Germinal center (tissue), 1 donor: ENCODE measurements around the gene DIP2B.
"Not testable (repeated sequence)": the region's sequence is repeated elsewhere in the genome, so short reads cannot be mapped to it uniquely, and the experiment has no call there.

Experiments used
- DNase-seq: peaks from one replicate; pipeline ENCODE4 v3.0.0; 2012; ENCODE audit warnings: mixed read lengths, low spot score

Gene DIP2B

DNA sequence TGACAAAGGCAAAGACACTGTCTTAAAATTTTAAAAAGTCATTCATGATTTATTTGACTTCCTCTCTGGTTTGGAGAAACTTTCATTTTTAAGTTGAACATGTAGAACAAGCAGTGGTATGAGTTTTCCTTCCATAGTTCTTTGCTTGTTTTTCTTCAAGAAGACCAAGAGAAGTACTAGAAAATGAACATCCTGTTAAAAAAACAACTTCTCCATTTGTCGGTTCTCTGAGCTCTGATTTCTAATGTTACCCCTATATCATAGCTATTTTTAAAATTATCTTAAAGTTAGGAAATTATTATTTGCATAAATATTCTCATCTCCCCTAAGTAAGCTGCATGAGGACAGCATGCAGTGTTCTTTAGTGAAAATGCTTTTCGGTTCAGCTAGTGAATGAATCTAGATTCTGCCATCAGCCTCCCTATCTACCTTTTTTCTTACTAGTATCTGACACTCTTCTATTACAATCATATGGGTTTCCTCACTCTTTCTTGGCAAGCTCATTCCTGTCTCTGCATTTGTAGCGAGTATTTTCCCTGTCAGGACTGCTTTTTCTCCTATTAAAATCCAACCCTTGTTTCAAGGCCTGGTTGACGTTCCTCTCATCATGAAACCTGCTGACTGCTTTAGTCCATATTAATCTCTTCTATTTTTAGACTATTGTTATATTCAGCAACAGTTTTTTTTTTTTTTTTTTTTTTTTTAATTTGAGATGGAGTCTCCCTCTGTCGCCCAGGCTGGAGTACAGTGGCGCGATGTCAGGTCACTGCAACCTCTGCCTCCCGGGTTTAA, 15.8 kb downstream of the DIP2B start:
- DNase-seq = peak; percentile 38

DNA sequence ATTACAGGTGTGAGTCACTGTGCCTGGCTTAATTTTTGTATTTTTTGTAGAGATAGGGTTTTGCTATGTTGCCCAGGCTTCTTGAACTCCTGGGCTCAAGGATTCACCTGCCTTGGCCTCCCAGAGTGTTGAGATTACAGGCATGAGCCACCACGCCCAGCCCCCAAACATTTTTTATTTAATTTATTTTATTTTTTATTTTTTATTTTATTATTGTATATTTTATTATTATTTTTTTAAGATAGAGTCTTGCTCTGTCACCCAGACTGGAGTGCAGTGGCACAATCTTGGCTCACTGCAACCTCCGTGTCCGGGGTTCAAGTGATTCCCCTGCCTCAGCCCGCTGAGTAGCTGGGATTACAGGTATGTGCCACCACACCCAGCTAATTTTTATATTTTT, 17.0 kb downstream of the DIP2B start:
- DNase-seq = not testable (repeated sequence)

DNA sequence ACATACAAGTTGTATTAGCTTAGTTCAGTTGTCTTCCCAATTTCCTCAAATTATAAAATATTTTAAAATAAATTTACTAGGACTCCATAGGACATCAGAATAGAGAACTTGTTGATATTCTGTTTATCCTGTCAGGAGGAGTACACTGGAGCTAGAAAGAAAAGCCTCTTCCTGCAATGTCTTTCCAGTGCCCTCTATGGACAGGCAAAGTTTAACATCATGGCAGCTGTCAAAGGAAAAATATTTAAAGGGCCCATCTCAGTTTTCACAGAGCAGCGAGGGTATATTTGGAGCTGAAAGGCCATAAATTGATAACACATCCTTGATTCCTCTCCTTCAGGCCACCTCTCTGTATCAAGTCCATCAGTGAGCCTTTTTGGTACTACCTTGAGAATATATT, 19.0 kb downstream of the DIP2B start:
- no peak for DNase-seq

GRCh38 chr12:50524621-50525020, 19.8 kb downstream of the DIP2B start:
- no peak for DNase-seq

DNA sequence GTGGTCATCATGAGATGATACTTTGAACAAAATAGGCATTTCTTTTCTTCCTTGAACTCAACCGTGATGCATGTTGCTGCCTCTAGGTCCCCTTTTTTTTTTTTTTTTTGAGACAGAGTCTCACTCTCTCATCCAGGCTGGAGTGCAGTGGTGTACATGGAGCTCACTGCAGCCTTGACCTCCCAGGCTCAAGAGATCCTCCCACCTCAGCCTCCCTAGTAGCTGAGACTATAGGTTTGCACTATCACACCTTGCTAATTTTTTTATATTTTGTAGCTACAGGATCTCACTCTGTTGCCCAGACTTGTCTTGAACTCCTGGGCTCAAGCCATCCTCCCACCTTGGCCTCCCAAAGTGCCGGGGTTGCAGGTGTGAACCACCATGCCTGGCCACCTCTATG, 20.6 kb downstream of the DIP2B start:
- DNase-seq = no peak

- DNase-seq = no peak
These were observed 22.6 kb downstream of the DIP2B start for GRCh38 chr12:50527359-50527726.

DNA sequence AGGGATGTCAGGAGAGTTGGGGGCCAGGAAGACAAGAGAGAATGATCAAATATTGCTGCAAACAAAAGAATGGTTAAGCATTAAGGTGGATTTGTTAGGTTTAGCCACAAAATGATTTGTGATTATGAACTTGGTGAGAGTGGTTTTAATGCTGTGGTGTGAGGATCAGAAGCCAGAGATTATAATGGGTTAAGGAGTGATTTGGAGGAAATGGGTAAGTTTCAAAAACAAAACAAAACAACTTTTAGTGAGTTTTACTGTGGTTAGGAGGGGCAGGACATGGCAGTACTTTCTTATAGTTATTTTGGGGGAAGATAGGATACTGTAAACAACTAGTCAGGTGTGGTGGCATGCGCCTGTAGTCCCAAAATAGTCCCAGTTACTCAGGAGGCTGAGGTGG, 24.0 kb downstream of the DIP2B start:
- DNase-seq = no peak

- no peak for DNase-seq
These were observed 24.6 kb downstream of the DIP2B start for GRCh38 chr12:50529345-50529744.

GRCh38 chr12:50530532-50530931, 25.7 kb downstream of the DIP2B start:
- DNase-seq = no peak

DNA sequence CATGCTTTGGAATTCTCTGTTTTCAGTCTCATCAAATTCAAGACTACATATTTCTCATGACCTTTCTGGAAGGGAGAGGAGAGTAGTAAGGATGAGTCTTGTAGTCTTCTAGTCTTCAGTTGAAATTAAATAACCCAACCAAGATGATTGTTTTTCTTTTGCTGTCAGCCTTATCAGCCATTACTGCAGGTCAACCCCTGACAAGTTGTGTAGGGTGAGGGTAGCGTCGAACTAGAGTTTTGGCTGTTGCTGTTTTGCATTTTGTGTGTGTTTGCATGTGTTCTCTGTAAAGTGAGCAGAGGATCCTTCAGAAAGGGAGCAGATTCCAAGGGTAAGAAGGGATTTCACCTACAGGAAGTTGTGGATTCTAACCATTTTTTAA, 28.4 kb downstream of the DIP2B start:
- DNase-seq = no peak

DNA sequence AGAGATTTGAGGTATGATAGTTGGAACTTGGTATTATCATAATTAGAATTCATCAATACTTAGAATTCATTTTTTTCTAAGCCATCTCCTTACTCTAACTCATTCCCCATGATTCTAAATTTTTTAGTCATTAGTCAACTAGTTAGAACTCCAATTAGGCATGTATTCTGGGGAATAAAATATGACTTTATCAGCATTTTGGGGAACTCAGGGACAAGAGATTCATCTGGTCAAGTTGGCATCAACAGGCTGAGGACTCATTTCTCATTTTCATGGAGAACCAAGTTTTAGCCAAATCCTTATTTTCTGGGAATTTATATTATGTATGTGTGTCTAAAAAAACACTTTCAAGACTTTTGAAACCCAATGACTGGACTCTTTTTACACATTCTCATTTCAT, 29.2 kb downstream of the DIP2B start:
- no peak for DNase-seq

DNA sequence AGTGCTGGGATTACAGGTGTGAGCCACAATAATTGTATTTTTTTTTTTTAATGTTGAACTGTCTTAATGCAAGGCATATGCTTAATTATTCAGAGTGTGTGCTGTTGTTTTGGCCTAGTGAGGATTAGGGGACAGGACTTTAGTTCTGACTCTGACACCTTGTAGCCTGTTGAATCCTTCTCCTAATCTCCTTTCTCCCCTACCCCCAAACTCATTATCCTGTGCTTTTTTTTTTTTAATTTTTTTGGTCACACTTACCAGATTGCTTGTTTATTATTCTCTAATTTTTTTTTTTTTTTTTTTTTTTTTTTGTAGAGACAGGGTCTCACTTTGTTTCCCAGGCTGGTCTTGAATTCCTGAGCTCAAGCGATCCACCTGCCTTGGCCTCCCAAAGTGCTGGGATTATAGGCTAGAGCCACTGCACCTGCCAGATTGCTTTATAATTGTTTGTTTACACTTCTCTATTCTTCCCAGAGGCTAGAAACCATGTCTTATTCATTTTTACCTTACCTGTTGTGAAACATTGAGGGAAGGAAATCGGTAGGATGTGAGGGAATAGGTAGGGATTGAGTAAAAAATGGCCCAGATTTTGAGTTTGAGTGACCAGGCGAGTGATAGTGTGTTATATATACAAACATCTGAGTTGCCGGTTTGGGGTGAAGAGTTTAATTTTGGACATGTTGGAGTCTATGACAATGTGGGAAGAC, 32.2 kb downstream of the DIP2B start:
- DNase-seq = no peak

DNA sequence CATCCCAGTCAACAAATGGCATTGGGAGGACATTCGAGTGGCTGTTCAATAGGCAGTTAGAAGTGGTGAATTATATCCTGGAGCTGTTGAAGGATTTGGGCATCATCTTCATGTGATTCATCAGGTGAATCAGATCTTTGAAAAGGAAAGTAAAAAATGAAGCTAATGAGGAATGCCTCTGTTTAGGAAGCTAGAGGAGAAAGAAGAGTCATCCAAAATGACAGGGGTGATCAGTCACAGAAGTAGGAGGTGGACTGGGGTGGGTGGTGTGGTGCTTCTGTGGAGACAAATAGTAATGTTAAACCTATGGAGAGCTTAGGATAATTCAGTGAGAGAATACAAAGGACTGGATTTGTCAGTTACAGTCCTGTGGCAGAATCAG, 32.7 kb downstream of the DIP2B start:
- DNase-seq = no peak

- no peak for DNase-seq
These were observed 33.4 kb downstream of the DIP2B start for GRCh38 chr12:50538182-50538581.

GRCh38 chr12:50541139-50541538, 36.4 kb downstream of the DIP2B start:
- no peak for DNase-seq

DNA sequence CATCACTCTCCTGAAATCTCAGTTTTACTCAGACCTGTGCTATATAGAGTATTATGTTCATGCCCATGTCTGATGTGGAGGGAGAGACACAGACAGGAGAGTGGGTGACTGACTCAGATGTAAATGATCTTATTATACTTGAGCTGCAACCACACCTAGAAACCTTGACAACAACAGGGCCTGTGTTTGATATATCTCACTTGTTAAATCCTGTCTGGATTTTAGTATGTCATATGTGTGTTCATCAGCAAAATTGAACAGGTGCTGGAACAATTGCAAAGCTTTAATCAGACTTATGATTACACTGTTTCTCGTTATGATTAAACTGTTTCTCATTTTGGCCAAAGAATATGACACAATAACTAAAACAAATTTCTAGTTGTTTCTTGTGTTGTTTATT, 37.7 kb downstream of the DIP2B start:
- no peak for DNase-seq

DNA sequence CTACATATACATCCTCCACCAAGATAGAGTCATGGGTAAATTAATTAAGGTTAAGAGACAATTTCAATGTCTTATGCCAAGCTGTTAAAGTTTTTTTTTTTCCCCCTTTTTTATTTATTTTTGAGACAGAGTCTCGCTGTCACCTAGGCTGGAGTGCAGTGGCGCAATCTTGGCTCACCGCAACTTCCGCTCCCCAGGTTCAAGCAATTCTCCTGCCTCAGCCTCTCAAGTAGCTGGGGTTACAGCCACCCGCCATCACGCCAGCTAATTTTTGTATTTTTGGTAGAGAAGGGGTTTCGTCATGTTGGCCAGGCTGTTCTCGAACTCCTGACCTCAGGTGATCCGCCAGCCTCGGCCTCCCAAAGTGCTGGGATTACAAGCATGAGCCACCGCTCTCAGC, 38.4 kb downstream of the DIP2B start:
- not testable (repeated sequence) for DNase-seq

GRCh38 chr12:50545213-50545612, 40.4 kb downstream of the DIP2B start:
- no peak for DNase-seq

DNA sequence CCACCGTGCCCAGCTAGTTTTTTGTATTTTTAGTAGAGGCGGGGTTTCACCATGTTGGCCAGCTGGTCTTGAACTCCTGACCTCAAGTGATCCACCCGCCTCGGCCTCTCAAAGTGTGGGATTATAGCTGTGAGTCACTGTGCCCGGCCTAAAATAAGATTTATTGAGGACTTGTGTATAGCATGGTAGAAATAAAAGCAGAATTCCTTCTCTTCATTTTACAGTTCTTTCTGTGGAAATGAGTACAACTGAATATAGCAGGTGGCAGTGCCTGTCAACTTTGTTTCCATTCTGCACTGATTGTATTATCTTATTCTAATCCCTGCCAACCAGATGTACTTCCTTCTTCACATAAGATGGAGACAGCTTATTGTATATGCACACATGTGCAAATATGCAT, 41.0 kb downstream of the DIP2B start:
- DNase-seq = no peak

DNA sequence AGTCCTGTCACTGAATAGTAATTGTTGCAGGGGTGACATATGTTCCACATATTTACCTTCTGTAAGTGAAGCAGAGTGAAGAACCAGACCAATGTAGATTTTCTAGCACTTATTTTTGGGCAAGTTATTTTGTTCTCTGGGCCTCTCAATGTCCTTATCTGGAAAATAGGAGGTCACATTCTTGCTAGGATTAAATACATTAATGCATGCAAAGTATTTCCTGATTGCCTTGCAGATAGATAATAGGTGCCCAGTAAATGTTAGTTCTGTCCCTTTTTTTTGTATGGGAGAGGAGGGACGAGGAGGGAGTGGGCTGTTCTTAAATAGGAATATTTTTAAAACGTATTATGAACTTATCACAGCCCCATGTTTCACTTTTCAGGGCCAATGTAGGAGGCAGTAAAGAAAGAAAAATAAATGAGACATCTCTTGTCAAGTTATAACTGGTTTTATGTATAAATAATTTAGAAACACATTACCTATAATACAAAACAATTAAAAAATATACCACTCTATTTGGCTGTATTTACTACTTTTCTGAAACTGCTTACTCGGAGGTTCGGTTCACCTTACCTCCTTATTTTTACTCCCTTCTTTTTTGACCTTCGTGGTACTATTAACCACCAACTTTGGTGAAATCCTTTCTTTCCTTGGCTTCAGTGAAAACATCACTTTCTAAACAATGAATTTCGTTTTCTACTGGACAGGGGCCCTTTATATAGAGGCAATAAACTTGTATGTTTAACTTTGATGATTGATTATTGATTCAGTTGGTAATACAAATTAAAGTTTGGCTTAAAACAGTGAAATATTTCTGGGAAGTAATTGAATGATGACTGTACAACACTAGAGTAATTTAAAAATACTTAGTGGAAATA, 41.9 kb downstream of the DIP2B start:
- no peak for DNase-seq

DNA sequence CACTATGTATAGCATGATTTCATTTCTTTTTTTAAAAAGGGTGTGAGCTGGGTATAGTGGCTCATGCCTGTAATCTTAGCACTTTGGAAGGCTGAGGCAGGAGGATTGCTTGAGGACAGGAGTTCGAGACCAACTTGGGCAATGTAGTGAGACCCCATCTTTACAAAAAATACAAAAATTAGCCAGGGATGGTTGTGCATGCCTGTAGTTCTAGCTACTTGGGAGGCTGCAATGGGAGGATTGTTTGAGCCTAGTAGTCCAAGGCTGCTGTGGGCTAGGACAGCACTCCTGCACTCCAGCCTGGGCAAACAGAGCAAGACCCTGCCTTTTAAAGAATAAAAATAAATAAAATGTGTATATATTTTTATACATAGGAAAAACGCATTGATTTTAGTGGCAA, 43.0 kb downstream of the DIP2B start:
- no peak for DNase-seq

DNA sequence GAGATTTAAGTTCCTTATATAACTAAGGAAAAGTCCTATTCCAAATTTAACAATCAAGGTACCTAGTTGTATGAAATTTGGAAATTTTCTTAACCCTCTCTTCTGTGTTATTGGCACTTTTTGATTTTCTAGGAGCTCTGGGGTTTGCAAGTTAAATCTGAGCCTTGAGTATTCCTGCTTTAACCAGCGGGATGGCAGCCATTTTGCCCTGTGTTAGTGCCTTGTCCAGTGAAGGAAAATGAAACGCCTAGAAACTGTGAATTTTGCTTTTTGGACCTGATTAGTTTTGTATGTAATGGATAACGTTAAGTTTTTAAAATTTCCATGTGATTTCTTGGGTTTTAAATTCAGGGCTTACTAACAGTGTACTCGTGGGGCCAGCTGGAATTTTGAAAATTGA, 45.1 kb downstream of the DIP2B start:
- DNase-seq = no peak
